HG03432 (cell line): ENCODE results near the gene GHR.
"Not testable (repeated sequence)": the region's sequence is repeated elsewhere in the genome, so short reads cannot be mapped to it uniquely, and the experiment has no call there.

ENCODE experiments used
- ATAC-seq: cut with Tn5 transposase; IDR thresholded peaks from one replicate; pipeline ENCODE4 v1.9.1; 2021; ENCODE audit warnings: mild to moderate bottlenecking, moderate library complexity; ENCODE audit not compliant: unreplicated experiment

GHR gene

DNA sequence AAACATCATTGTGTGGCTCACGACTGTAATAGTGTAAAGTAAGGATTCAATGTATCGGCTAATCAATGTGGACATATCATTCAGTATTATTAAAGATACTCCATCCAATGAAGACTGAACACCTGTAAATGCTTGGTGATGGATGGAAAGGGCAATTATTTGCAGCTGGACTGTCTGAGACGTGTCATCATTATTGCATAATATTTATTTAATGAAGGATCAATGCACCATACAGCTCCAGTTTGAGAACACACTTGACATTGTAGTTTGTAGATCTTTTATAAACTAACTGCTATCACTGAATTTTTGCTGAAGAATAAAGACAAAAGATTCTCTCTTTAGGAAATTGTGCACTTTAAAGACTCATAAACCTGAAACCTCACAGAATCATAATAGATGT, 215.7 kb downstream of the GHR start:
- ATAC-seq: no peak

DNA sequence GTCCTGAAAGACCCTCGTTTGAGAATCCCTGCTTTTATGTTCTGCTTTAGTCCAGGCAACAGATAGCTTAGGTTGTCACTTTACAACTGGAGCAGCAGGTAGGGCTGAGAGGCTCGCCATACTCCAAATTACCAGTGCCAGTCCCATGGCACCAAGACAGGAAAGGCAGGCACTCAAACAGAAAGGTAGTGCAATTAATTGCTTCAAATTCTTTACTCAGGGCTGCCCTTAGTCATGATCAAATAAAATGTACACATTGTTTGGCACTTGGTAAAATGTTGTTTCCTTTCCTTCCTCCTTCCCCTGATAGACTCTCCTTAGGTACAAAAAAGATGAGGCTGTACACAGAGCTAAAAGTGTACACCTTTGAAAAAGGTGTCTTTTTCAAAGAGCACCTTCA, 217.6 kb downstream of the GHR start:
- no peak for ATAC-seq

DNA sequence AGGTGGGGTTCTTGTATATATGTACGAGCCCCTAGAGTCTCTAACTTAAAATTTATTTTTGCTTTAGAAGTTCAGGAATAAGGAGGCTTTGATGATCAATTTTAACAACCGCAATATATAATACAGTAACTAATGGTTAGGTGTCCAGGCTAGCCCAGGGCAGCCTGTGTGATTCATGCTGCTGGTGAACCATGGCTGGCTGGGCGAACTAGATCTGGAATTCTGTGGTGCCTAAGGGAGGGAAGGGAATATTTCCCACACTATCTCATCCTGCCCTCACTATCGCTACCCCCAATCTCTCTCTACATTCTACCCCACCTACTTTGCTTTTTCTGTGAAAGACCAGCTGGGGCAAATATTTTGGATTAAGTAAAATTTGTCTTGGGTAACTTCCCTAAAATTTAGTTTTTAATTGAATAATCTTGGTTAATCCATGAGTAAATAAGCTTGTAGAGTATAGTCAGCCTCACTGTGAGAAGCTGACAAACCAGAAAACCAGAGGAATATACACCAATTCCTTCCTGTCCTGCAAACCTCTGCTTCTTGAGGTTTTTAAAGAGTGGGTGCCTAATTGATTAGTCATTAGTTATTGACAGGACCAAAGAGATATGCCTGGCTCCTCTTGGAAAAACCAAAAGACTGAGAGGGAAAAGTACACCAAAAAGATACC, 218.2 kb downstream of the GHR start:
- no peak for ATAC-seq

DNA sequence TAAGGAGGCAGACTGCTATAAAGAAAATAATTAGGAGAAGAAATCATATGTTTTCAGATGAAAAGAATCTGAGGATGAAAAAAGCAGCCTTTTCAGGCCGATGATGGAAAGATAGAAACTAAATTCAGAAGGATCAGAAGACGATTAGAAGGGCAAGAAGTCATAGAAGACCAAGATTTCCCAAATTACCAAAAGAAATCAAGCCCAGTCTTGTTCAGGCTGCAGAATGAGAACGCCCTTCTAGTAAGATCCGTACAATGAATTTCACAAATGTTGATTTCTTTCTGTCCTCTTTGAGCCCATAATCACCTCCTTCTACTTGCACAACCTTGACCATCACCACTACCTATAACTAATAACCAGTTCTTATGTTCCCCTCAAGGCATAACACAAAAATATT, 218.8 kb downstream of the GHR start:
- ATAC-seq: no peak

DNA sequence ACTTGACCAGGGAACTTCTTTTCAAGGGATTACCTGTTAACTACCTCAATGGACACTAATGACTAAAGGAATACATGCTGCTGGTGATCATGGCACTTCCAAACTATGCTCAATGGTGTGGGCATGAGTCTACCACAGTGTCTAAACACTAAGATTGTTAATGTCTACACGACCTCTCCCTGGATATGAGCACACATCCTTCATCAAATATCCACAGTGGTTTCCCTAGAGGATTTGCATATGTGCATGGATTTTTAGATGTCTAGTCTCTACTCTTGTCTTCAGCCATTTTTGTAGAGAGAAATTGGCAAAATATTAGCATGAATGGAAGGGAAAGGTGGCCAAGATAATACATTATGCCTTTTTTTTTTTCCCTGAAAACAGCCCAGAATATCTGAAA, 220.1 kb downstream of the GHR start:
- ATAC-seq: no peak

DNA sequence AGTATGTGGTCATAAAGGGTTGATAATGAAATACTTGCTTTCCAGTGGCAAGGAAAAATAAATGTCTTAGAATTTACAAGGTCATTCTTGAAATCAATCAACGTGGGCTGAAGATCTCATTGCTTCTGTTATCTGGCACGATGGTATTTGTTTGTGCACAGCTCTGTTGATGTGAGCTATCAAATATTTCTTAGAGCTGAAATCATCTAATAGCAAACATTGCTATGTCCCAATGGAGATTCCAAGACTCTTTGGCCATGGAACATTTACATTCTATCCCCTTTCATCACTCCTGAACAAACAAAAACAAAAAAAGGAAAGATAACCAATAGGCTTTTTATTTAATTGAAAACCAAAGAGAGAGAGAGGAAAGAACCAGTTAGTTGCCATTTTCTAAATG, 221.9 kb downstream of the GHR start:
- no peak for ATAC-seq

DNA sequence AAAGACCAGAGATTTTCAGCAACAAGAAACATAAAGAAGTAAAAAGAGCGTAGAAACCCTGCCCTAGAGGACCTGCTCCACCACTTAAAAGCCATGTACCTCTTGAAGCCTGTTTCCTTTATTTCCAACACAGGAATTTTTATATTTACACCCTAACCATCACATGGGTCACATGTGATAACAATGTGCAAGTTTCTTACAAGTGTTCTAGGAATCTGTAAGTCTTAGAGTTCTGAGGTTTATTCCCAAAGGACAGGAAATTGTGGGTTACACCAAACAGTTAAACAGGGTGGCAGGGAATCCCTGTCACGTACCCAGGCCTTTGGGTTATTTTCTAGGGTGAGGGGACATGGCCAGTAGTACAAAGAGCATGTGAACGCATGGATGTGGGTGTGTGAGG, 224.8 kb downstream of the GHR start:
- ATAC-seq: no peak

DNA sequence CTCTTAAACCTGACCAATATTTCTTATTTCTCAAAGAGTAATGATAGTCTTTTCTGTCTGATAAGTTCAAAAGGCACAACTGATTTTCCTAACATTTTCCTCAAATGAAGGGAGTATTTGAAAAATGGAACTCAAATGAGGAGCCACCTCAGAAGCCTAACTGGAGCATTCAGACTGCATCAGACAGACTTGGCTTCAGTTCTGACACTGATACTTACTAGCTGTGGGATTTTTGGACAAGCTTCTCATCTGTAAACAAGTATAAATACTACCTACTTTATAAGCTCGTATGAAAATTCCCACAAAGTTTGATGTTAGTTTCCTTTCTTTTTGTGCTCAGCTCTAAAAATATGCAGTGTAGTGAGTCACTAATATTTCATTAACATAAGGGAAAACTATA, 225.7 kb downstream of the GHR start:
- no peak for ATAC-seq

DNA sequence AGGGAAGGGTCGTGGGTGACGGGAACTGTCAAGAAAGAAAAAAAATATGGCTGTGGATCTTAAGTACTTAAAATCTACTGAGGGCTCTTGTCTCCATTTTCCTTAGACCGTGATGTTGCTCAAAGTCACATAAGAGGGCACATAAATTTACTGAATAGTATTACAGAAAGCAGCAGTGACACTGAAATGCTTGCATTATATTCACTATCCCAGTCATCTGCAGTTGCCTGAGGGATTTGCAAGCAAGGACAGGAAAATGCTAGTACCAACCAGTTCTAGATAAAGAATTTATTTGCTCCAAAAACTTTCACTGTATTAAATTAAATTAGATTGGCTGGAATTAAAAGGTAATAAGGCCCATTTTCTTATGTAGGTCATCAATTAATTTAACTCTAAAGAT, 226.8 kb downstream of the GHR start:
- no peak for ATAC-seq

DNA sequence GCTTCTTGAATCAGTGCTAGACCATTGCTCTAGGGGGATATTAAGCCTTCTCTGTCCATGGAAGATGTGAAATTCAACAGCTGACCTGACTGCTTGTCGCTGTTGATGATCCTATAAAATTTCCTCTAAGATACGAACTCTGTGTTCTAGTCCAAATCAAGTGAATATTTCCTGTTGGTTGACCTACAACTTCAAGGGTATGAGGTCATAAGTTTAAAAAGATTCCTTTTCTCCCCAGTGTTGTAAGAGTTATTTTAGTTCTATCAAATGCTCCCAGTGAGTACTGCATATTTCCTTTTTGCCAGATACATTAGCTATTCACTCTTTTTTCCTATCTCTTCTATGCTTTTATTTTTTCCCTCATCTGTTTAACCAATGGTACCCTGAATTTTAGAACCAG, 230.5 kb downstream of the GHR start:
- no peak for ATAC-seq

DNA sequence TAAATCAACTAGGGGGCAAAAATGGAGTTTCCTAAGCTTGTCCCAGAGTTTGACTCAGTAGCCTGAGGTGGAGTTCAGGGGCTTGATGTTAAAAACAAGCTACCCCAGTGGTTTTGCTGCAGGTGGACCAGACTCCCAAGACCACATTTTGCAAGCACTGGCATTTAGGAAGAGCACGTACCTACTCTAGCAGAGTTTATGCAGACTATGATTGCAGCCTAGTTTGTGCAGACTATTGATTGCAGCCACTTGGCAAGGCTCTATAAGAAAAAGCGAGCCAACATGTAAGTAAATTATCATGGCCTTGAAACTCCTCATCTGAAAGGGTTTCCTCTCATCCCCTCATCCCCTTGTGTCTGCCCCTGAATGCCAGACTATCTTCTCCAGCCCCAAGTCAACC, 231.4 kb downstream of the GHR start:
- ATAC-seq: no peak

DNA sequence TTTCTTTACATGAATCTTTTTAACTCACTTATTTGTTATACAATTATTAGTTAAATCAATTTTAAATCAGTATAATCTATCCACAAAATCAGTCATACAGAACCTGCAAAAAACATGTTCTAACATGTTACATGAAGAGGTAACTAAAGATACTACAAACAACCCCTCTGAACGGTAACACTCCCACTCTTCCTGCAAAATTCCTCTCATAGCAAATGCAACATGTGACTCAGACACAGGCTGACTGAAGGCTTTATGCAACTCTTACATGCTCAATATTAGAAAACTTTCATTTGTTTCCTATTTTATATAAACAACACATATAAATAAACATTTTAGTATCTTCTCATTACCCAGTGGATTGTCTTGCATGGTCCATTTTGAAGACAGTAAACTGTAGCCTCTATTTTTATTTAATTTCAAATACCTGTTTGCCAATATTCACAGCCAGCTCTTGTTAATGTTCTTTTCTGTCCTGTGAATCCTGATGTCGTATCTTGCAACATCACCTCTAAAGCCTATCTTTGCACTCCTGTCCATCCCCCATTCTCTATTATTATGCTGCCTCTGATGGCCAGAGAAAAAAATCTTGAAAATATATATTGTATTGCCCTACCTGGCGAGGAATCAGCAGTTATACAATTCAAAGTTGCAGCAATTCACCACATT, 232.9 kb downstream of the GHR start:
- no peak for ATAC-seq

DNA sequence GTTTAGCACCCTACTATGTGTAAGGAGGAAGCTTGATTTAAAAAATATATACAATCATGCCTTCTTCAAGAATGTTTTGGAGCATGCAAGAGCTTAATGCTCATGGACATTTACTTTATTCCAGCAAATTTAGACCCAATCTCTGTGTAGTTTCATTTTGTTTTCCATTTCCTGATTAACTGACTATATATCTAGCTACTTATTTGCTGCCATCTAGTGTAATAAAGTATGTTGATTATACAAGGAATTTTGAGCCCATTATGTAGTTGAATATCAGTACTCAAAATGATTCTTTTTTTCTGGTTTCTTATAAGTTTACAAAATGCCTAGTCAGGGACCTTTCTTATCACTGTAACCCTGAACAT, 233.4 kb downstream of the GHR start:
- ATAC-seq: no peak

DNA sequence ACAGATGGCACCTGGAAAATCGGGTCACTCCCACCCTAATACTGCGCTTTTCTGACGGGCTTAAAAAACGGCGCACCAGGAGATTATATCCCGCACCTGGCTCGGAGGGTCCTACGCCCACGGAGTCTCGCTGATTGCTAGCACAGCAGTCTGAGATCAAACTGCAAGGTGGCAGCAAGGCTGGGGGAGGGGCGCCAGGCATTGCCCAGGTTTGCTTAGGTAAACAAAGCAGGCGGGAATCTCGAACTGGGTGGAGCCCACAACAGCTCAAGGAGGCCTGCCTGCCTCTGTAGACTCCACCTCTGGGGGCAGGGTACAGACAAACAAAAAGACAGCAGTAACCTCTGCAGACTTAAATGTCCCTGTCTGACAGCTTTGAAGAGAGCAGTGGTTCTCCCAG, 236.6 kb downstream of the GHR start:
- not testable (repeated sequence) for ATAC-seq

DNA sequence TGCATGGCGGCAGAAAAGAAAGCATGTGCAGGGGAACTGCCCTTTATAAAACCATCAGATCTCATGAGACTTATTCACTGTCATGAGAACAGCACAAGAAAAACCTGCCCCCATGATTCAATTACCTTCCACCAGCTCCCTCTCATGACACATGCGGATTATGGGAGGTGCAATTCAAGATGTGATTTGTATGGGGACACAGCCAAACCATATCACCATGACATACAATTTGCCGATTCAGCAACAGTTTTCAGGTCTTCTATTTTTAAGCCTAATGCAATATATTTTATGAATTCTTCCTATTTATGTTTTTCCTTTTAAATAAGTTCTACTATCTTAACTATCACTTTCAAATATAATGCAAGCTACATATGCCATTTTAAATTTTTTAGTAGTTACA, 242.6 kb downstream of the GHR start:
- no peak for ATAC-seq

DNA sequence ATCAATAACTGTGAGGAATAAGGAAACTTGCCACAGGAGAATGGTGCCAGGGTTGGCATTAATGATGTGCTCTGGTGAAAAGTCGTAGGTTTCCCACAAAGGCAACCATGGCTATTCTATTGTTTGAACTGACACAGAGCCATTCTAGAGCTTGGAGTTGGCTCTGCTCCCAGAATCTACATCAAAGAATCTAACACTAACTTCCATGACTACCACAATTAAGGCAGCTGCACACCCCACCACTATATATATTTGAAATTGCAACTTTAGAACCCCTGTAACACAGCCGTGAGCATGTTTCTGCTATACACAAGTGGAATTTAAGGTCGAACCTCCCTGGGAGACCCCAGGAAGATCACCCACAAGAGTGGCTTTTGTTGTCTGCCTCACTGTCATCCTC, 243.6 kb downstream of the GHR start:
- ATAC-seq: no peak

DNA sequence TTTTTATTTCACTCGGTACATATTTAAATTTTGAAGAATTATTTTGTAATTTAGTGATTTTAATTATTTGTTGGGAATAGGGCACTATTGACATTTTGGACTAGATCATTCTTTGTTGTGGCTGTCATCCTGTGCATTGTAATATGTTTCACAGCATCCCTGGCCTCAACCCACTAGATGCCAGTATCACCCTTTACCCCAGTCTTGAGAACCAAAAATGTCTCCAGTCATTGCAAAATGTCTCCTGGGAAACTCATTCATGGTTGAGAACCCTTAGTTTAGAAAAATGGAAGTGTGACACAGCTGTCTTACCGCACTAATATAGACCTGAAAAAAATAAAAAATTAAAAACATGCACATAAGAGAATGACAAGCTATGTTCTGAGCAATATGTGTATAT, 245.0 kb downstream of the GHR start:
- ATAC-seq: no peak

DNA sequence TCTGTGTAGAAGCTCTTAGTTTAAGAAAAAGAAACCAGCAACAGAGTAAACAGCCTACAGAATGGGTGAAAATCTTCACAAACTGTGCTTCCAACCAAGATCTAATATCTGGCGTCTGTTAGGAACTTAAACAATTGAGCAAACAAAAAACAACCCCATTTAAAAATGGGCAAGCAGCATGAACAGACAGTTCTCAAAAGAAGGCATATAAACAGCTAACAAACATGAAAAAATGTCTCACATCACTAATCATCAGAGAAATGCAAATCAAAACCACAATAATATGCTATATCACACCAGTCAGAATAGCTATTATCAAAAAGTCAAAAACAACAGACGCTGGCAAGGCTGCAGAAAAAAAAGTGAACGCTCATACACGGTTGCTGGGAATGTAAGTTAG, 249.7 kb downstream of the GHR start:
- ATAC-seq: no peak

DNA sequence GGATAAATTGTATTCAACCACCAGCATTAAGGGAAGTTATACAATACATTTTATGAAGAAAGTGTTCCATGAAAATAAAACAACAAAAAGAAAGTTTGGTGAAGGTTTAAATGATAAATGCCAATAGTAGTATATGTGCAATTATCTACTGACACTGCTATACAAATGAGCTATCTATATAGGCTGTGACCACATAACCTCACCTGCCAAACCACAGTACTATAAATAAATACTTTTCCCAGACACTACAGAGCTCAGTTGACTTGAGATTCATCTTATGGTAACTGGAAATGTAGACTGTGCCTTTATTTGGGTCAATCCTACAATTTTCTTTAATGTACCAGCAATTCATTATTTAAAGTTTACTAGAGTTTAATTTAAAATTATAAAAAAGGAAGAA, 252.4 kb downstream of the GHR start:
- ATAC-seq: no peak

DNA sequence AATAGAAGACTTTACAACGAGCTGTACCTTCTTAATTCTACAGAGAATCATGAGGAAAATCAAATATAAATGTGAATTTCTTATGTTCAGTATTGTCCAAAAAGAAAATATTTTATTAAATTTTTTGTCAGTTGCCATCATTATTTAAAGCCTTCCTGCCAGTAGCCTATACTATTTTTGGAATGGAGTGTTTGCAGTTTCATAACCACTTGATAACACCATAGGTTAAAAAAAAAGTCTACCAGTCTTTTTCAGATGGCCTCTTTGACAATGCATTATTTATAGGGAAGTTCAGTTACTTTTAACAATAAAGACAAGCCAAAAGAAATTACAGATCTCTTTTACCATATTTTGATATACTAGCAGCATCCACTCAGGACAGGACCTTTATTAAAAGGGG, 253.1 kb downstream of the GHR start:
- no peak for ATAC-seq

DNA sequence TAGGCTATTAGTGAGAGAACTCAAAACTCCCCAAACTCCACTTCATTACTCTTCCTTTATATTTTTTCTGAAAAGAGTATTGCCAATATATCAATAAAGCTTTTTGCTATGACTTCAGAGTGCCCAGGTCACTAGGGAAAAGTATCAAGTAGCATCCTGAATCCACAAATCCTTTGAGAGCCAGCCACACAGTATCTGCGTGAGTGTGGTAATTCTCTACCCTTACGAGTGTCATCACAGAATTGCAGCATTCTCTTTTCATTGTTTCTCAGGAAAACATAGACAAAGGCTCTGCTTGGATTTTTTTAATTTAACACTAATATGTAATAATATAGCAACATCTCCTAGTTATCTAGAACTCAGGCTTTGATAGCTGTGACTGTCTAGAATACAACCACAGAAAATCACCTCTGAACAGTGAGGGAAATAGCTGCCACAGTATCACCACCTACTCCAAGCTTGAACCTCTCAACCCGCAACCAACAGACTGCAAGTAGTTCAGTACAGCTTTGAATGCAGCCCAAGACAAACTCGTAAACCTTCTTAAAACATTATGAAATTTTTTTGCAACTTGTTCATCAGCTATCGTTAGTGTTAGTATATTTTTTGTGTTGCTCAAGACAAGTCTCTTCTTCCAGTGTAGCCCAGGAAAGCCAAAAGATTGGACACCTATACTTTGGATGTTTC, 254.1 kb downstream of the GHR start:
- ATAC-seq: no peak

DNA sequence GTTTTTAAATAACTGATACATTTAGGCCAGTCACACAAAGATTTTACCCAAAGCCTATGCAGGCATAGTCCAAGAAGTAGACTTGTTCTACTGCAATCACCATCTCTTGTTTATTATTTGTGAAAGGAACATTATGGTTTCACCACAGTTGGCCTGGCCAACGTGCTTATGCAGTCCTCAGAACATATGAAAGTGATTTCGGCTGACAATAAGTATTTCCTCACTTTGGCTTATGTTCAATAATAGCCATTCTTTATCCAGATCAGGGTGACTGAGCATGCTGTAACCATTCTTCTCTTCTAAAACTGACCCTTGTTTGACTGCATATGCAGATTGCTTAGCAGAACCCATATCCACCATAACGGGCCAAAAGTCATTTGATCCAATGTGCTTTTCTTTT, 256.8 kb downstream of the GHR start:
- ATAC-seq: no peak

DNA sequence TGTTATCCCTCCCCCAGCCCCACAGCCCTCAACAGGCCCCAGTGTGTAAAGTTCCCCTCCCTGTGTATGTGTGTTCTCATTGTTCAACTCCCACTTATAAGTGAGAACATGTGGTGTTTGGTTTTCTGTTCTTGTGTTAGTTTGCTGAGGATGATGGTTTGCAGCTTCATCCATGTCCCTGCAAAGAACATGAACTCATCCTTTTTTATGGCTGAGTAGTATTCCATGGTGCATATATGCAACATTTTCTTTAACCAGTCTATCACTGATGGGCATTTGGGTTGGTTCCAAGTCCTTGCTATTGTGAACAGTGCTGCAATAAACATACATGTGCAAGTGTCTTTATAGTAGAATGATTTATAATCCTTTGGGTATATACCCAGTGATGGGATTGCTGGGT, 261.8 kb downstream of the GHR start:
- not testable (repeated sequence) for ATAC-seq
